Measurements from ENCODE around the gene NPC2.

- no peak for TF ChIP-seq POLR2AphosphoS5 (IDR thresholded peaks at IDR 0.05; ENCODE audit: low read depth, low read length)
- no peak for TF ChIP-seq POLR2A (IDR thresholded peaks at IDR 0.05; ENCODE audit: low read depth, low read length)
Observed at GRCh38 chr14:74438351-74438915, 54.7 kb downstream of the NPC2 start.

Measured in GM12892 (cell line).